NCI-H2107 (cell line): ENCODE data around the gene GDF7.
A peak's percentile ranks its signal among the peaks of the same experiment; 100 is the strongest.

ENCODE experiments used
- DNase-seq: peaks from one replicate; lab custom pipeline; 2025; lab: John Stamatoyannopoulos, UW

GDF7 gene

GRCh38 chr2:20645301-20645701, 21.6 kb upstream of the GDF7 start:
- no peak for DNase-seq

GRCh38 chr2:20645761-20646160, 21.2 kb upstream of the GDF7 start:
- no peak for DNase-seq

GRCh38 chr2:20646446-20646845, 20.5 kb upstream of the GDF7 start:
- DNase-seq: no peak

- DNase-seq: no peak
These were observed 19.7 kb upstream of the GDF7 start for GRCh38 chr2:20647211-20647610.

GRCh38 chr2:20647738-20648137, 19.2 kb upstream of the GDF7 start:
- no peak for DNase-seq

- no peak for DNase-seq
These were observed 18.7 kb upstream of the GDF7 start for GRCh38 chr2:20648206-20648605.

DNA sequence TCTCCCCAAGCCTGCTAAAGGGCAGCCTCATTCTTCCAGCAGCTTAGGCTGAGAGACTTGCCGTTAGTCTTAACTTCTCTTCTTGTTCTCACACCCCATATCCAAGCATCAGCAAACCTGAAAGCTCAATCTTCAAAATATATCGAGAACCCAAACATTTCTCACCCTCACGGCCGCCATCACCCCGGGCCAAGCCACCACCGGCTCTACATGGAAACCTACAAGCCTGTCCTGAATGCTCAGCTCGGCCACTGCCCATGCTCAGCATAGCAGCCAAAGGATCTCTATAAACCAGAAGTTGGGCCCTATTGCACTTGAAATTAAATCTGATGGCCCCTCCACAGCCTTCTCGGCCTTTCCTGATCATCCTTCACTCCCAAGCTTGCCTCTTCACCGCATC, 18.1 kb upstream of the GDF7 start:
- DNase-seq: no peak

- no peak for DNase-seq
These were observed 17.4 kb upstream of the GDF7 start for GRCh38 chr2:20649576-20649975.

GRCh38 chr2:20649976-20650375, 17.0 kb upstream of the GDF7 start:
- DNase-seq: no peak

- DNase-seq: no peak
These were observed 16.5 kb upstream of the GDF7 start for GRCh38 chr2:20650393-20650876.

GRCh38 chr2:20650877-20651730, 15.8 kb upstream of the GDF7 start, which contains the start of gene HS1BP3:
Gene HS1BP3, minus strand, starts transcription at chr2:20651098. Its CDS starts 35 bp downstream, at chr2:20651063.
- DNase-seq: peak; percentile 43

DNA sequence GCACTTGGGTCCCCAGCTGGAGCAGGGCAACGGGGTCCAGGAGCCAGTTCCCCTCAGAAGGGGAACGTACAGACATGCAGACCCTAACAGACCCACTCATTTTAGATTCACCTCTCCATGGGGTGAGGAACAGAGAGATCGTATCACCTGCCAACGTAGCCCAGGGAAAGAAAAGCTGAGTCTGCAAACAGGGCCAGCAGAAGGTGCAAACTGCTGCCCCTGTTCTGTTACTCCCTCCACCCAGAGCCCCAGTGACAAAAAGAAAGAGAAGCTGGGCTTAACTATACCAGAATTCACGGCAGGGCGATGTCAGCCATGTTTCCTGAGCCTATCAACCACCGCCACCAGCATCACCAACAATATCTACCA, 15.2 kb upstream of the GDF7 start:
- no peak for DNase-seq

DNA sequence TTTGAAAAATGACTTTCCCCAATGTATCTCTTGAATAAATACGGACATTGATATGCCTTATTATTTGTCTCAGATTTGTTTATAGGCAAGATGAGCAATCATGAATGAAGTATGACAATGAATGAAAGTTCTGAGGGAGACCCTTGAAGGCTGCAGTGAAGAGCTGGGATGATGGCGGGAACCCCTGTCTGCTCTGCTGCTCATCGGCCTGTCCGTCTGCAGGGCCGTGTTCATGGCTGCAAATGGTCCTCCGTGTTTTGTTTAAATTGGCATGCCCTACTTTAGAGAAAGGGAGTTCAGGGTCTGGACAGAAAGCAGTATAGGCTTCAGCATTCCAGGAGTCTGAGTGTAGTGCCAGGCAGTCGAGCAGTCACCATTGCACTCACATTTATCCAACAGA, 14.8 kb upstream of the GDF7 start:
- no peak for DNase-seq

DNA sequence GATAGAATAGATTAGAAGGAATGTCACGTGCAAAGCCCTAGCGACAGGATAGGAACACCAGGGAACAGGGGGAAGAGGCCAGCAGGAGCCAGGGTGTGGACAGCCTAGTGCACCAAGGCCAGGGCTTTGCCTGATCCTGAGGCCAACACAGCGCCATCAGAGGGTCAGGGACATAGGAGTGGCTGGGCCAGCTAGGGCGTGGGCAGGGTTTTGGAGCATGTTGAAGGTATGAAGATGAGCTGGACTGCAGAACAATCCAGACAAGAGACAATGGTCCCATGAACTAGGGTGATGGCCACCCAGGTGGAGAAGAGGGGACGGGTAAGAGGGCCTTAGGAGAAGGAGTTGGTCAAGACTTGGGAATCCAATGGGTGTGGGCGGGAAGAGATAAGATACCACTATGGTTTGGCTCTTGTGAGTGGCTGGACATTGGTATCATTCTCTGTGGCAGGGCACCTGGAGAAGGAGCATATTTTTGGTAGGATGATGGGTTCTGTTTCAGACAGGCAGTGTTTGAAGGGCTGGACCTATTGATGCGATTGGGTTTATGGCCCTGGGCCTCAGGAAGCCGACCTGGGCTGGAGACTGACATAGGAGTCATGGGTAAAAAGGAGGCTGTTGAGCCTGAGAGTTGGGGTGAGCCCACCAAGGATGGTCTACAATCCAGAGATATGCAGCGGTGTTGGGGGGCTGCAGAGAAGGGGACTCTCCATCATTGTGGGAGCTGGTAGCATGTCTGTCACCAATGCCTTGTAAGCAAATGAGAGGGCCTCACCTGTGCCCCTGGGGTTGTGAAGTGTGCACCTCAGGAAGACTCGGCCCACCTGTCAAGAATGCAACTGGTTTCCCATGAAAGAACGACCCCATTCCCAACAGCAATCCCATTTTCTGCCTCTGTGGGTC, 14.0 kb upstream of the GDF7 start:
- DNase-seq: no peak

DNA sequence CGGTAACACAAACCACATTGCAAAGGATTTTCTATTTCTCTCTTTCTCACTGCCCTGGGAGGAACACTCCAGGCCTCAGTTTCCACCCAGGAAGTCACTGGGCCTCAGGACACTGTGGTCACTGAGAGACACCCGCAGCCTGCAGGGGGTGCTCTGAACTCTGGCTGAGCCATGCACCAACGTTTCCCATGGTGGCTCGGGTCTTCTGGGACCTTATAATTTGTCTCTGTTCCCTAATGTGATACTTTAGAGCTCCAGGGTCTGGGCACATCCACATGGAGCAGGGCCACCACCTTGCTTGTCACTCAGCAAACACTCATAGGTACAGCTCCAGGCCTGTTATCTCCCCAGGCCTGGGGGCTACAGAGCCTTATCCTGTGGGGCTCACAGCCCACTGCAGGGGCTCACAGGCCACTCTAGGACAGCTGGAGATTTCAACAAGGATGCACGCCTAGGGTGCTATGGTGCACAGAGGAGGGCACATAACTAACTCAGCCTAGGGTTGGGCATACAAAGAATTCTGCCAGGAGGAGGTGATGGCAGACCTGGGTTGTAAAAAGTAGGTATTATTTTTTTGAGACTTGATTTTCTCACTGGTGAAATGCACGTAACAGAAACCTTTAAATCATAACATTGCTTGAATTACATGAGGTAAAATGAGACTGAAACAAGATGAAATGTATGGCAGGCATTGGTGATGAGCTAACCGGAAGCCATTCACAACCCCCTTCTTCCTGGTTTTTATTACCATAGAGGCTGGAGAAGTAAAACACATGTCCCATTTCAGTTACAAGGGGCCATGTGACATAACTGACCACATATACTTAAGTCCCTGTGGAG, 13.0 kb upstream of the GDF7 start:
- no peak for DNase-seq

- no peak for DNase-seq
These were observed 12.5 kb upstream of the GDF7 start for GRCh38 chr2:20654535-20654813.

- no peak for DNase-seq
These were observed 10.4 kb upstream of the GDF7 start for GRCh38 chr2:20656561-20656960.

- no peak for DNase-seq
These were observed 9.3 kb upstream of the GDF7 start for GRCh38 chr2:20657522-20658235.

DNA sequence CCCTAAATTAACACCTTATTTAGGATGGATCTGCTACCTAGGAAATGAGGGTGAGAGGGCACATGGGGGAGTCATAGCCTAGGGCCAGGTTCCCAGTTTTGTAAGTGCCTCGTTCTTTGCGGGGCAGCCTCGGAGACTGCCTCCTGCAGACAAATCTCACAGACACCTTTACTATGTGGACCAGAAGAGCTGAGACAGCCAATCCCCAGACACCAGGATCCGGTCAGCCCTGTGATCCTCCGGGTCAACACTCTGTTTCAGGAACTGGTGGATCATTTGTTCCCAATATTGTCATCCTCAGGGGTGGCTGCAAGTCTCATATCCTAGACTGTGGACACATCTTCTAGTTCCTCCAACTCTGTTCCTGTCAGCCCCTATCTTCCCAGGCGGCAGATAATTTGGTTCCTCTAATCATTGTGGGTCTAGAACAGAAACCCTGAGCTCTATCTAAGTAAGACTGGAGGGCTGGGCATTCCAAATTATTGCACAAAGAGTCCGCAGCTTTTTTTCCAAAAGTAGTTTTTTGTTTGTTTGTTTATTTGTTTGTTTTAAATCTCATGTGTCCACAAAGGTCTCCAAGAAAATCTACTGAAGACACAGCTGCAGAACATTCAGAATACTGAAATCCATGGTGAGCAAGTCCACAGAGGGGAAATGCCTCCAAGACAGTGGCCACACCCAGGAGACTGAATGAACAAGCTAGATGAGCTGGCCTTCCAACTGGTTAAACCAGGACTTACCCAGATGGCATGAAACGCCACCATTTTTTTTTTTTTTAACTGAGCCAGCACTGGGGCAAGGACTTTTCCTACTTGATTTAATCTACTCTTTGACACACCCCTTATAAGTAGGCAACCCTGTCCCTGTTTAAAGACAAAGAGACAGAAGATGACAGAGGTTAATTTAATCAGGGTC, 6.2 kb upstream of the GDF7 start:
- no peak for DNase-seq
